Measurements from ENCODE around the gene SUFU. TPM values are rescaled to one million over a fixed set of nuclear protein-coding genes. Genes with fewer than 3 reads are reported as not detected.
A peak's percentile ranks its signal among the peaks of the same experiment; 100 is the strongest.

Gene SUFU
- total RNA-seq, 2 donors from 2014 or later: 6.8 to 10.9 TPM

DNA sequence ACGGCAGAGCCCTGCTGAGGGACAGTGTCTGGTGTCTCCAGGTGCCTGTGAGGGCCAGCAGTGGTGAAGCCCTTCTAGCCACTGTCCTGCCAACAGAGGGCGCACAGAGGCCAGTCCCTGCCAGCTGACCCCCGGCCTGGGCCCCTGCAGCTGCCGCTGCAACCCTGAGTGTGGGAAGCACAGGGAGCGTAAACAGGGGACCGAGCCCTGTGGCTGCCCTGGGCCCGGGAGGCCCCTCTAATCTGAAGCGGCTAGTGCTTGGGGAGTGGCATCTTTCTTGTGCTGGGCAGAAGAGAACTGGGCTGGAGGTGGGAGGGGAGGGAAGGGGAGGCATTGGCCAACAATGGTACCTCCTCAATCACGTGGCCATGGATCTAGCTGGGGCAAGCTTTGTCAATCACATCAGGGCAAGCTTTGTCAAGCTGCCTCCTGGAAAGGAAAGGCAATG lies 175.1 kb downstream of the SUFU start:
- DNase-seq (ENCODE audit: low spot score): peak; percentile 77
- H3K27me3 Mint-ChIP-seq: no peaks in the 10 kb centered on the region
- H3K4me1 Mint-ChIP-seq (ENCODE audit: low read depth in 2 of 2): peaks cover 28 to 29% of the 10 kb centered on the region in 2 donors
- H3K4me3 Mint-ChIP-seq: no peak overlapping the region
- no peaks in the 10 kb centered on the region for H3K9me3 Mint-ChIP-seq
- H3K36me3 Mint-ChIP-seq: no peaks in the 10 kb centered on the region
- ATAC-seq: peak; percentile 72 to 83
- peak overlapping the region in 1 of 2 donors; percentile 46 for H3K27ac Mint-ChIP-seq

DNA sequence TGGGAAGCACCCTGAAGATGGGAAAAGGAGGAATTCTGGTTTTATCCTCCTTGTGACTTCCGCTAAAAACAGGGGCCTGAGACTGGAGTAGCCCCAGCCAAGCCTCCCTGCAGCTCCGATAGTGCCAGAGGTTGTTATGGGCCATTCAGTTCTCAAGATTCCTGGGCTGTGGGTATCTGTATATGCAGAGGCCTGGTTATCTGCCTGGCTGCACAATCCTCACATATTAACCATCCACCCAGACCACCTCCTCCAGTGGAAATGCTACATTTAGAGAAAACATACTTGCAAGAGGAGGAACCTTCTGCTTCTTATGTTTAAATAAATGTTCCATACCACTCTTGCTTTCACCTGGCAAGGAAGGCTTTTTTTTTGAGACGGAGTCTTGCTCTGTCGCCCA lies 175.8 kb downstream of the SUFU start:
- Mint-ChIP-seq H3K4me3 (no peak overlapping the region), H3K9me3 (no peaks in the 10 kb centered on the region), H3K27ac (no peak overlapping the region), H3K27me3 (no peaks in the 10 kb centered on the region), H3K4me1 (ENCODE audit: low read depth in 2 of 2) (peaks cover 22 to 26% of the 10 kb centered on the region in 2 donors), H3K36me3 (no peaks in the 10 kb centered on the region)
- ATAC-seq (no peak), DNase-seq (ENCODE audit: low spot score) (no peak)

DNA sequence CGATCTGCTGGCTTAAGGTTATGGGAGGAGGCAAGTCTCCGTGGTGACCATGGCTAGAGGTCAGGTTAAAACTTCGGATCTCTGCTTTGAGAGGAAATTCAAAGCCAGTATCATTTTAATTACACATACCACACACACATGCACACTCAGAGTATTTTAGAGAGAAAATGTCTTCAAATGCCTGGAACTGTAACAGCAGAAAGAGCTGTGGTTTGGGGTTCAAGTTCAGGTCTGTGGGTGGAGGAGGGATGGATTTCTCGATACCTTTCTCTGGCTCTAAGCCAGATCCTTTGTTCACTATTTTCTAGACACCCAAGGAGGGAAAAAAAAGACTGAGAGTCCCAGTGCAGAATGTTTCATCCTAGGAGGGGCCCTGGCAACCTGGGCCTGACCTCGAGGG lies 177.9 kb downstream of the SUFU start:
- H3K4me3 Mint-ChIP-seq: no peak overlapping the region
- no peaks in the 10 kb centered on the region for H3K36me3 Mint-ChIP-seq
- peaks cover 9 to 14% of the 10 kb centered on the region in 2 donors for H3K4me1 Mint-ChIP-seq (ENCODE audit: low read depth in 2 of 2)
- H3K27ac Mint-ChIP-seq: no peak overlapping the region
- H3K27me3 Mint-ChIP-seq: no peaks in the 10 kb centered on the region
- DNase-seq (ENCODE audit: low spot score): no peak
- no peaks in the 10 kb centered on the region for H3K9me3 Mint-ChIP-seq
- no peak for ATAC-seq

DNA sequence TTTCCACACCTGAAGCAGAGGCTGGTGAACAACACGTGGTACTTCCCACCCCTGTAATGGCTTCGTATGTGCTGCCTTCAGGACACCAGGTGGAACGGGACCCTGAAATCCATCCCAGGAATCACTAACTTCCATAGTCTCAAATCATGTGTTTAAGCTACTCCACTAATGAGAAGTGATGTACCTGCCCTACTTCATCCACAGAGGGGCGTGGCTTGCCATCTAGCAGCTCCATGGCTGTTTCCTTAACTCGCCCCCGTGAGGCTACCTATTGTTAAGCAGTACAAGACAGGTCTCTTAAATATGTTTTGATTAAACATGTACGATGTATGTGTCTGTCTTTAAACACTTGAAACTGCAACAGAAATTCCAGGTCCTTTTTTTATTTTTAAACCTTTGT lies 178.6 kb downstream of the SUFU start:
- H3K36me3 Mint-ChIP-seq: no peaks in the 10 kb centered on the region
- no peaks in the 10 kb centered on the region for H3K9me3 Mint-ChIP-seq
- no peak overlapping the region for H3K27ac Mint-ChIP-seq

DNA sequence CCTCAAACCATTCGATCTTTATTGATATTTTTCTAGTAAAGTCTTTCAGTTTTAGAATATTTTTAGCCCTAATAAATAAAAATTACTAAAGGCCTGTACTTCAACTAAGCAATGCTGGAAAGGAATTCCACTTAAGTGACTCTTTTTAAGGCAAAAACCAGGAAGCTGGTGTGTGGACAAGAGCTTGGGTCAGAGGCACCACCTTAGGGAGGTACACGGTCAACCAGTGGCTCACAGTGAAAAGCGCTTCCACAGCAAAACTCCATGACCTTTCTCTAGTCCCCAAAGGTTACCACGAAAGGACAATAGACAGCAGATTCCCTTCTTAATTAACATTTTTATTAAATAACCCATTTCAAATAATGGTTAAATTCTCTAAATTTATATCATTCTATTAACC lies 179.2 kb downstream of the SUFU start:
- ATAC-seq (no peak), DNase-seq (ENCODE audit: low spot score) (no peak)
- no peaks in the 10 kb centered on the region for H3K36me3 Mint-ChIP-seq
- H3K4me1 Mint-ChIP-seq (ENCODE audit: low read depth in 2 of 2): peaks cover 7 to 9% of the 10 kb centered on the region in 2 donors
- no peak overlapping the region for H3K27ac Mint-ChIP-seq
- H3K27me3 Mint-ChIP-seq: no peaks in the 10 kb centered on the region
- H3K9me3 Mint-ChIP-seq: no peaks in the 10 kb centered on the region
- H3K4me3 Mint-ChIP-seq: no peak overlapping the region

More for the DNA sequence above, 178.6 kb downstream of the SUFU start:
- no peak overlapping the region for H3K4me3 Mint-ChIP-seq
- DNase-seq (ENCODE audit: low spot score) (no peak), ATAC-seq (no peak)
- no peaks in the 10 kb centered on the region for H3K27me3 Mint-ChIP-seq
- H3K4me1 Mint-ChIP-seq (ENCODE audit: low read depth in 2 of 2): peaks cover 9 to 14% of the 10 kb centered on the region in 2 donors

Other genes starting within 250 kb of the SUFU start
- gene NFKB2, start 108.3 kb upstream of the SUFU start, total RNA-seq: 100 to 1,000 TPM; 370 to 522 TPM
- gene PSD, start 85.2 kb upstream of the SUFU start, total RNA-seq: 1 to 10 TPM; 2.3 to 7.6 TPM
- gene FBXL15, start 83.1 kb upstream of the SUFU start, total RNA-seq: 10 to 100 TPM; 22.0 to 23.7 TPM
- 10 to 100 TPM; 39.8 to 58.5 TPM for gene CUEDC2, start 71.4 kb upstream of the SUFU start, total RNA-seq
- gene C10orf95, start 52.4 kb upstream of the SUFU start, total RNA-seq: under 1 TPM in 1 of 2 donors, not detected in 1; 0.98 TPM
- 100 to 1,000 TPM in 1 of 2 donors, 10 to 100 TPM in 1; 84.5 to 108 TPM for gene ACTR1A, start 1.3 kb upstream of the SUFU start, total RNA-seq
- gene TRIM8, start 140.5 kb downstream of the SUFU start, total RNA-seq: 10 to 100 TPM; 50.2 to 78.5 TPM
- 1 to 10 TPM; 3.0 to 4.5 TPM for gene ARL3, start 210.4 kb downstream of the SUFU start, total RNA-seq
- 10 to 100 TPM; 13.2 to 39.6 TPM for gene SFXN2, start 210.7 kb downstream of the SUFU start, total RNA-seq
- gene WBP1L, start 240.0 kb downstream of the SUFU start, total RNA-seq: 10 to 100 TPM; 21.0 to 33.1 TPM